SK-N-SH treated with all-trans-retinoic acid at 6 μM for 48 hours (cell line): Measurements from ENCODE around the gene PREPL.

ENCODE experiments used
- ATAC-seq: fragments of 200-7000 bp; cut with Tn5 transposase; 3 replicates; pipeline ENCODE4 v1.9.1; 2020; ENCODE audit warnings: mild to moderate bottlenecking, moderate library complexity
- ARNTL ChIP-seq: fragments of 450-650 bp; formaldehyde crosslinking; IDR thresholded peaks from 2 replicates; pipeline ENCODE4 v1.5.0; 2020; ENCODE audit warnings: low read depth, mild to moderate bottlenecking, moderate library complexity, borderline replicate concordance
- BACH2 ChIP-seq: fragments of 250-450 bp; sonication (Bioruptor Pico); IDR thresholded peaks from 2 replicates; pipeline ENCODE4 v1.9.0; 2021; ENCODE audit warnings: mild to moderate bottlenecking, borderline replicate concordance
- CREB5 ChIP-seq: fragments of 250-450 bp; sonication (Bioruptor Pico); IDR thresholded peaks from 2 replicates; pipeline ENCODE4 v1.5.1; 2020; ENCODE audit warnings: low read depth, mild to moderate bottlenecking, moderate library complexity
- CSDC2 ChIP-seq: fragments of 250-450 bp; sonication (Bioruptor Pico); IDR thresholded peaks from 2 replicates; pipeline ENCODE4 v1.5.0; 2020; ENCODE audit warnings: mild to moderate bottlenecking, moderate library complexity
- CSRNP3 ChIP-seq: fragments of 250-450 bp; sonication (Bioruptor Pico); IDR thresholded peaks from 2 replicates; pipeline ENCODE4 v1.5.1; 2021; ENCODE audit warnings: mild to moderate bottlenecking, moderate library complexity
- ESRRG ChIP-seq: fragments of 250-450 bp; sonication (Bioruptor Pico); IDR thresholded peaks from 2 replicates; pipeline ENCODE4 v1.6.1; 2021; ENCODE audit warnings: mild to moderate bottlenecking
- GLIS3 ChIP-seq: fragments of 250-450 bp; sonication (Bioruptor Pico); IDR thresholded peaks from 2 replicates; pipeline ENCODE4 v1.5.0; 2020; ENCODE audit warnings: mild to moderate bottlenecking, moderate library complexity
- ISL1 ChIP-seq: fragments of 250-450 bp; sonication (Bioruptor Pico); IDR thresholded peaks from 2 replicates; pipeline ENCODE4 v2.1.2; 2022; ENCODE audit warnings: mild to moderate bottlenecking, moderate library complexity
- OSR1 ChIP-seq: fragments of 250-450 bp; sonication (Bioruptor Pico); IDR thresholded peaks from 2 replicates; pipeline ENCODE4 v1.8.0; 2022; ENCODE audit warnings: moderate library complexity, mild to moderate bottlenecking, inconsistent platforms
- POU6F1 ChIP-seq: fragments of 250-450 bp; sonication (Bioruptor Pico); IDR thresholded peaks from 2 replicates; pipeline ENCODE4 v1.8.0; 2021; ENCODE audit warnings: low read depth, mild to moderate bottlenecking, moderate library complexity, borderline replicate concordance
- PPARA ChIP-seq: fragments of 250-450 bp; sonication (Bioruptor Pico); IDR thresholded peaks from 2 replicates; pipeline ENCODE4 v1.5.0; 2020; ENCODE audit warnings: mild to moderate bottlenecking, borderline replicate concordance
- RARB ChIP-seq: fragments of 250-450 bp; sonication (Bioruptor Pico); IDR thresholded peaks from 2 replicates; pipeline ENCODE4 v1.8.0; 2021; ENCODE audit warnings: mild to moderate bottlenecking, moderate library complexity
- SNAI2 ChIP-seq: fragments of 250-450 bp; sonication (Bioruptor Pico); IDR thresholded peaks from 2 replicates; pipeline ENCODE4 v1.5.0; 2020; ENCODE audit warnings: mild to moderate bottlenecking, moderate library complexity
- TCF4 ChIP-seq: fragments of 250-450 bp; sonication (Bioruptor Pico); IDR thresholded peaks from 2 replicates; pipeline ENCODE4 v1.8.0; 2021; ENCODE audit warnings: mild to moderate bottlenecking, moderate library complexity, borderline replicate concordance
- TOX ChIP-seq: fragments of 250-450 bp; sonication (Bioruptor Pico); IDR thresholded peaks from 2 replicates; pipeline ENCODE4 v1.8.0; 2021; ENCODE audit warnings: mild to moderate bottlenecking, moderate library complexity, borderline replicate concordance
- ZC3H10 ChIP-seq: fragments of 250-450 bp; sonication (Bioruptor Pico); IDR thresholded peaks from 2 replicates; pipeline ENCODE4 v1.5.1; 2021; ENCODE audit warnings: mild to moderate bottlenecking, moderate library complexity
- ZFP3 ChIP-seq: fragments of 250-450 bp; sonication (Bioruptor Pico); IDR thresholded peaks from 2 replicates; pipeline ENCODE4 v1.5.0; 2020; ENCODE audit warnings: mild to moderate bottlenecking, moderate library complexity
- ZFP30 ChIP-seq: fragments of 450-650 bp; formaldehyde crosslinking; IDR thresholded peaks from 2 replicates; pipeline ENCODE4 v1.5.0; 2022; ENCODE audit warnings: mild to moderate bottlenecking, moderate library complexity
- ZNF565 ChIP-seq: fragments of 450-650 bp; formaldehyde crosslinking; conservative IDR thresholded peaks from 2 replicates; pipeline ENCODE4 v1.5.0; 2020; ENCODE audit warnings: low read depth, mild to moderate bottlenecking, moderate library complexity
- ZNF70 ChIP-seq: fragments of 450-650 bp; formaldehyde crosslinking; IDR thresholded peaks from 2 replicates; pipeline ENCODE4 v1.5.0; 2020; ENCODE audit warnings: mild to moderate bottlenecking, moderate library complexity
- ZNF8 ChIP-seq: fragments of 450-650 bp; formaldehyde crosslinking; IDR thresholded peaks from 2 replicates; pipeline ENCODE4 v1.5.0; 2020; ENCODE audit warnings: mild to moderate bottlenecking, moderate library complexity
- TF ChIP-seq, protein P1 (sequence below): fragments of 250-450 bp; sonication (Bioruptor Pico); IDR thresholded peaks from 2 replicates; pipeline ENCODE4 v1.5.0; 2020; ENCODE audit warnings: mild to moderate bottlenecking, moderate library complexity

The PREPL gene

DNA sequence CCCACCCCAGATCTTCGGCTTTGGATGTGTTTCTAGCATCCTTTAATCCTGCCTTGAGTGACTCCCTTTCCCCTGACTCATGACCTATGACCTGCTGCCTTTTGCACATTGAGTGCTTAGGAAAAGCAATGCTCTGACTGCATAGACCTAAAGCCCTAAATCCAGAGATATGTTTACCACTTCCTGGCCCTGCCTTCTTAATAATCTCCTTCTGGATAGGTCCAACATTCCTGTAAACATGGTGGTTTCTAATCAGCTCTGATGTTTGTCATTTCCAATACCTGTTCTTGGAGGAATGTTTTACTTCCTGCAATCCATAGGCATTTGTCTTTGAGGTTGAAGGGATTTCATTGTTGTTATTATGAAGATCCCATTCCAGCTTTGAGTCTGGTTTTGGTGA, 83.8 kb downstream of the PREPL start:
- ATAC-seq, result no peak

DNA sequence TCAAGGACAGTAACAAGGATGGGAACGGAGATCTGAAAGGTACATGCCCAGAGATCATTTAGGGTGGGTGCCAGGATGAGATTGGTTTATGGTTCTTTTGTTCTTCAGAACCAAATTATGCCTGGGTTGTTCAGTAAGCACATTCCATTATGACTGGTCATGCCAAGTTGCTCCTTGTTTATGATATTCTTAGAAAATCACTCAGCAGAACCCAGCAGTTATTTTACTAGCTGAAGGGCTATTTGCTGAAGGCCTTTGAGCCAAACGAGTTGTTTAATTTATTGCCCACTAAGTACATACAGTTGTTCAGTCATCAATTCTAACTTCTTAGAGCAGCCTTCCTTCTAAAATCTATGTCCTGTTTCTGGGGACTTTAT, 85.4 kb downstream of the PREPL start:
- ATAC-seq, result no peak; the same call in 2 of the 3 replicates

More for the DNA sequence above, 83.8 kb downstream of the PREPL start:
- TF ChIP-seq POU6F1 (CRISPR knock-in tag) (no peak), CSDC2 (no peak), ZNF8 (CRISPR knock-in tag) (no peak), BACH2 (CRISPR knock-in tag) (no peak)

GRCh38 chr2:44273596-44273995, 87.7 kb downstream of the PREPL start:
- TF ChIP-seq ZFP3, result no peak
- no peak for TF ChIP-seq SNAI2 (CRISPR knock-in tag)
- no peak for TF ChIP-seq ZC3H10 (CRISPR knock-in tag)
- TF ChIP-seq ZFP30 (CRISPR knock-in tag), result no peak
- TF ChIP-seq OSR1 (CRISPR knock-in tag), result no peak
- TF ChIP-seq POU6F1 (CRISPR knock-in tag), result no peak
- TF ChIP-seq GLIS3, result no peak
- TF ChIP-seq TCF4 (CRISPR knock-in tag), result no peak
- no peak for TF ChIP-seq ARNTL (CRISPR knock-in tag)
- TF ChIP-seq BACH2 (CRISPR knock-in tag), result no peak
- no peak for TF ChIP-seq ZNF8 (CRISPR knock-in tag)
- no peak for ATAC-seq

More for the DNA sequence above, 85.4 kb downstream of the PREPL start:
- TF ChIP-seq TOX (CRISPR knock-in tag), result no peak
- TF ChIP-seq ZNF565, result no peak
- TF ChIP-seq ZNF8 (CRISPR knock-in tag), result no peak
- no peak for TF ChIP-seq PPARA
- TF ChIP-seq RARB, result no peak
- TF ChIP-seq, protein P1, sequence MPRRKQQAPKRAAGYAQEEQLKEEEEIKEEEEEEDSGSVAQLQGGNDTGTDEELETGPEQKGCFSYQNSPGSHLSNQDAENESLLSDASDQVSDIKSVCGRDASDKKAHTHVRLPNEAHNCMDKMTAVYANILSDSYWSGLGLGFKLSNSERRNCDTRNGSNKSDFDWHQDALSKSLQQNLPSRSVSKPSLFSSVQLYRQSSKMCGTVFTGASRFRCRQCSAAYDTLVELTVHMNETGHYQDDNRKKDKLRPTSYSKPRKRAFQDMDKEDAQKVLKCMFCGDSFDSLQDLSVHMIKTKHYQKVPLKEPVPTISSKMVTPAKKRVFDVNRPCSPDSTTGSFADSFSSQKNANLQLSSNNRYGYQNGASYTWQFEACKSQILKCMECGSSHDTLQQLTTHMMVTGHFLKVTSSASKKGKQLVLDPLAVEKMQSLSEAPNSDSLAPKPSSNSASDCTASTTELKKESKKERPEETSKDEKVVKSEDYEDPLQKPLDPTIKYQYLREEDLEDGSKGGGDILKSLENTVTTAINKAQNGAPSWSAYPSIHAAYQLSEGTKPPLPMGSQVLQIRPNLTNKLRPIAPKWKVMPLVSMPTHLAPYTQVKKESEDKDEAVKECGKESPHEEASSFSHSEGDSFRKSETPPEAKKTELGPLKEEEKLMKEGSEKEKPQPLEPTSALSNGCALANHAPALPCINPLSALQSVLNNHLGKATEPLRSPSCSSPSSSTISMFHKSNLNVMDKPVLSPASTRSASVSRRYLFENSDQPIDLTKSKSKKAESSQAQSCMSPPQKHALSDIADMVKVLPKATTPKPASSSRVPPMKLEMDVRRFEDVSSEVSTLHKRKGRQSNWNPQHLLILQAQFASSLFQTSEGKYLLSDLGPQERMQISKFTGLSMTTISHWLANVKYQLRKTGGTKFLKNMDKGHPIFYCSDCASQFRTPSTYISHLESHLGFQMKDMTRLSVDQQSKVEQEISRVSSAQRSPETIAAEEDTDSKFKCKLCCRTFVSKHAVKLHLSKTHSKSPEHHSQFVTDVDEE (CRISPR knock-in tag), result no peak
- no peak for TF ChIP-seq CSDC2
- no peak for TF ChIP-seq ZFP30 (CRISPR knock-in tag)
- no peak for TF ChIP-seq ZFP3
- TF ChIP-seq ZC3H10 (CRISPR knock-in tag), result no peak

DNA sequence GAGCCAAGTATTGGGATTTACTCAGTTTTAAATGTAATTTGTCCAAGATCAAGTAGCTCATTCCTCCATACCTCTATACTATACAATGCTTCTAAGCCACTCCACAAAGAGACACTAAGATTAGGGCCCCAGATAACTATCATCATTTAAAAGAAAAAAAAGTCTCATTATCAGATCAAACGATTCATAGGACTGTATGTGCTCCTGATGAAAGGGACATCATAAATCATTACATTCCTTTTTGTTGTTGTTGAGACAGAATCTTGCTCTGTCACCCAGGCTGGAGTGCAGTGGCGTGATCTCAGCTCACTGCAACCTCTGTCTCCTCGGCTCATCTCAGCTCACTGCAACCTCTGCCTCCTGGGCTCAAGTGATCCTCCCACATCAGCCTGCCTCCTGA, 88.2 kb downstream of the PREPL start:
- no peak for ATAC-seq
- TF ChIP-seq BACH2 (CRISPR knock-in tag), result no peak
- TF ChIP-seq SNAI2 (CRISPR knock-in tag), result no peak
- no peak for TF ChIP-seq PPARA
- TF ChIP-seq ZNF70 (CRISPR knock-in tag), result no peak
- TF ChIP-seq ZC3H10 (CRISPR knock-in tag), result no peak
- TF ChIP-seq ESRRG, result no peak
- no peak for TF ChIP-seq TCF4 (CRISPR knock-in tag)
- TF ChIP-seq TOX (CRISPR knock-in tag), result no peak
- TF ChIP-seq GLIS3, result no peak
- no peak for TF ChIP-seq CREB5 (CRISPR knock-in tag)
- TF ChIP-seq, protein P1 (CRISPR knock-in tag), result no peak
- TF ChIP-seq ZNF8 (CRISPR knock-in tag), result no peak
- no peak for TF ChIP-seq ZNF565
- no peak for TF ChIP-seq CSDC2
- TF ChIP-seq ISL1 (CRISPR knock-in tag), result no peak
- TF ChIP-seq ARNTL (CRISPR knock-in tag), result no peak
- no peak for TF ChIP-seq CSRNP3 (CRISPR knock-in tag)
- TF ChIP-seq, all 23 proteins: peak for 0
